Sigmoid colon (tissue), 4 donors: Measurements from ENCODE around the gene PLXNB1.

Experiments
- EP300 ChIP-seq, 4 donors: sonication (generic); formaldehyde crosslinking; IDR thresholded peaks; one replicate each; pipeline ENCODE4 v1.6.1; 2017; ENCODE audit warnings: antibody characterized with exemption in 4 of 4
- POLR2AphosphoS5 ChIP-seq, 4 donors: sonication (generic); formaldehyde crosslinking; IDR thresholded peaks; one replicate each; pipeline ENCODE4 v1.6.1; 2017; ENCODE audit warnings: antibody characterized with exemption in 4 of 4

DNA sequence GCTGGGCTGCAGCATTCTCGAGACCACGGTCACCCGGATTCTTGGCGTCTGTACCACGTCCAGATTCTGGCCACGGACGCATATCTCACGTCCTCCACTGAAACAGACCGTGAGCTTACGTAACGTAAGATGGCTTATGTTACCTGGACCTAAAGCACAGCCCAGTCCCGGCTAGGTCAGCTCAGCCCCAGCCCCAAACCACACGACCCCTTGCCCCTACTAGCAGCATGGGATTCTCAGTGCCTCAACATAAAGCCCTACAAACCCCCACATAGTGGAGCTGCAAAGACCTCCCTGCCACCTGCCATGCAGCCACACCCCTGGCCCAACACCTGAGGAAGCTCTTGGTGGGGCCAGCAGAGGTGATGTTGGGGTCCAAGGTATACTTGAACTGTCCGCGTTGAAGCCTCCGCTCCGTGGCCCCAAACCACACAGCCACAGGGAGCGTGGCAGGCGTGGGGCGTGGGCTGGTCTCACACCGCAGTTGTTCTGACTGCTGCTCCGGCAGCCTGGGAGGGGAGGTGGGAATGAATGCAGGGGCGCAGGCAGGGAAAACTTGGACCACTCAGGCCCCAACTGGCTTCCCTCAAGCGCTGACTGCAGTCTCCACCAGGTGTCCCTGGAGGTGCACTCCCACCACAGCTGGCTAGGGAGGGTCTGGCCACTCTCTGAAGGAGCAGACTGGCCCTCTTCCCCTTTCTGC lies 14.5 kb downstream of the PLXNB1 start:
- TF ChIP-seq POLR2AphosphoS5 (IDR thresholded peaks at IDR 0.05), result no peak
- no peak for TF ChIP-seq EP300 (IDR thresholded peaks at IDR 0.05)
